Left lung (tissue), 10 donors: Measurements from ENCODE around the gene AIP. TPM values are rescaled to one million over a fixed set of nuclear protein-coding genes. Genes with fewer than 3 reads are reported as not detected.
"Not testable (repeated sequence)": the region's sequence is repeated elsewhere in the genome, so short reads cannot be mapped to it uniquely, and the experiment has no call there.

Experiments
- ATAC-seq: fragments of 200-7000 bp; cut with Tn5 transposase; one replicate; pipeline ENCODE4 v1.9.1; 2020; ENCODE audit warnings: moderate library complexity
- DNase-seq, 4 donors: peaks; one replicate each; pipeline ENCODE4 v3.0.0-alpha.2; 2013 to 2020
- H3K27ac ChIP-seq, 2 donors: fragments of 200-600 bp; sonication (generic) in 1 of 2; one replicate each; pipeline versions ENCODE4 v1.5.0 to v1.8.0; 2020 to 2021
- H3K27me3 ChIP-seq, 2 donors: fragments of 200-600 bp; sonication (generic) in 1 of 2; one replicate each; pipeline versions ENCODE4 v1.5.0 to v1.8.0; 2020 to 2021
- H3K36me3 ChIP-seq, 2 donors: fragments of 200-600 bp; sonication (generic) in 1 of 2; one replicate each; pipeline versions ENCODE4 v1.5.0 to v1.8.0; 2020 to 2021
- H3K4me1 ChIP-seq, 2 donors: fragments of 200-600 bp; one replicate each; pipeline ENCODE4 v1.8.0; 2021
- H3K4me3 ChIP-seq, 2 donors: fragments of 200-600 bp; sonication (generic) in 1 of 2; one replicate each; pipeline versions ENCODE4 v1.5.0 to v1.8.0; 2020 to 2021; ENCODE audit warnings: mild to moderate bottlenecking in 1 of 2
- H3K9me3 ChIP-seq, 2 donors: fragments of 200-600 bp; sonication (generic) in 1 of 2; one replicate each; pipeline versions ENCODE4 v1.5.0 to v1.8.0; 2020 to 2021
- CTCF ChIP-seq, 2 donors: fragments of 200-600 bp; sonication (generic) in 1 of 2; IDR thresholded peaks; one replicate each; pipeline versions ENCODE4 v1.5.0 to v1.8.0; 2021; ENCODE audit warnings: antibody characterized with exemption in 2 of 2
- intact Hi-C, 2 donors: fragments of 100-400 bp; cut with DNase I; formaldehyde crosslinking; loops; one replicate each; pipeline versions ENCODE4 v1.11.2 to v1.14.2; 2022
- polyA plus RNA-seq, 6 donors: library from polyadenylated mRNA; unstranded; fragments of 120-200 nt; gene quantifications; one replicate each; pipeline ENCODE4 v1.2.1, GENCODE V29; 2013; ENCODE audit not compliant: insufficient read length in 6 of 6
- total RNA-seq, 2 donors: library from RNA; stranded (reverse); fragmentation: NEBNext Ultra II Directional; extraction: Animal tissue kit (Norgen Biotek cat#: 25700); gene quantifications; one replicate each; pipeline ENCODE4 v1.2.1, GENCODE V29; 2021
- donor health status: DM: no; HTN: yes; CAD: no.
- donor health status: DM: no; HTN: no; CAD: no.

Gene AIP
- total and polyA plus RNA-seq, 8 donors = 55.7 to 68.2 (median 61.0) TPM

GRCh38 chr11:67469508-67469811 lies 13.4 kb upstream of the AIP start:
- no peaks in the 10 kb centered on the region for H3K36me3 ChIP-seq
- H3K27me3 ChIP-seq = no peaks in the 10 kb centered on the region
- H3K4me1 ChIP-seq = peaks cover 13 to 41% of the 10 kb centered on the region in 2 donors
- DNase-seq = no peak
- no peak for TF ChIP-seq CTCF (IDR thresholded peaks at IDR 0.05)
- H3K9me3 ChIP-seq = no peaks in the 10 kb centered on the region
- intact Hi-C loops = no loop called here
- peak overlapping the region; percentile 84 to 88 for H3K27ac ChIP-seq
- peak overlapping the region; percentile 94 to 96 for H3K4me3 ChIP-seq
- ATAC-seq = no peak

GRCh38 chr11:67470337-67471002 lies 12.4 kb upstream of the AIP start:
- ATAC-seq (no peak), DNase-seq (no peak)
- no peak for TF ChIP-seq CTCF (IDR thresholded peaks at IDR 0.05)
- Histone ChIP-seq H3K4me3 (no peak overlapping the region), H3K9me3 (no peaks in the 10 kb centered on the region), H3K4me1 (peaks cover 13 to 34% of the 10 kb centered on the region in 2 donors), H3K27me3 (no peaks in the 10 kb centered on the region), H3K36me3 (no peaks in the 10 kb centered on the region), H3K27ac (no peak overlapping the region)
- intact Hi-C loops = no loop called here

- no peak overlapping the region for H3K4me3 ChIP-seq
- no peaks in the 10 kb centered on the region for H3K27me3 ChIP-seq
- H3K4me1 ChIP-seq = peaks cover 8 to 14% of the 10 kb centered on the region in 2 donors
- DNase-seq = no peak
- no peak for TF ChIP-seq CTCF (IDR thresholded peaks at IDR 0.05)
- no peaks in the 10 kb centered on the region for H3K36me3 ChIP-seq
- intact Hi-C loops = no loop called here
- no peak overlapping the region for H3K27ac ChIP-seq
- no peaks in the 10 kb centered on the region for H3K9me3 ChIP-seq
- no peak for ATAC-seq
Observed at GRCh38 chr11:67472882-67473281, 9.9 kb upstream of the AIP start.

GRCh38 chr11:67476692-67477091 lies 6.1 kb upstream of the AIP start:
- H3K4me3 ChIP-seq, H3K4me1 ChIP-seq, intact Hi-C loops, DNase-seq, H3K9me3 ChIP-seq, H3K36me3 ChIP-seq, H3K27ac ChIP-seq, H3K27me3 ChIP-seq, ATAC-seq: not testable (repeated sequence)

GRCh38 chr11:67477344-67478050 lies 5.3 kb upstream of the AIP start:
- H3K27me3 ChIP-seq, H3K36me3 ChIP-seq, H3K4me3 ChIP-seq, H3K4me1 ChIP-seq, H3K9me3 ChIP-seq, DNase-seq, intact Hi-C loops, H3K27ac ChIP-seq, ATAC-seq: not testable (repeated sequence)

GRCh38 chr11:67482275-67482826 lies 475 bp upstream of the AIP start:
- peaks cover 18 to 47% of the 10 kb centered on the region in 2 donors for H3K4me1 ChIP-seq
- ATAC-seq (peak; percentile 38), DNase-seq (peak in 1 of 4 donors; percentile 80)
- H3K36me3 ChIP-seq = peaks cover 0 to 8% of the 10 kb centered on the region in 2 donors
- H3K27me3 ChIP-seq = no peaks in the 10 kb centered on the region
- H3K9me3 ChIP-seq = no peaks in the 10 kb centered on the region
- H3K4me3 ChIP-seq = peak overlapping the region; percentile 45 to 57
- TF ChIP-seq CTCF (IDR thresholded peaks at IDR 0.05) = no peak
- intact Hi-C loops = no loop called here
- peak overlapping the region; percentile 86 to 91 for H3K27ac ChIP-seq
